Measurements from ENCODE around the gene SDF4.

GRCh38 chr1:1255078-1255477 lies 23.3 kb upstream of the SDF4 start:
- TF ChIP-seq CTCF (IDR thresholded peaks at IDR 0.05) = no peak
- no peak for TF ChIP-seq POLR2A (IDR thresholded peaks at IDR 0.05)

Measured in lower leg skin (tissue), 3 donors.